RWPE2 (cell line): Measurements from ENCODE around the gene CAMK2G.
A peak's percentile ranks its signal among the peaks of the same experiment; 100 is the strongest.

ENCODE experiments used
- ATAC-seq: fragments of 200-7000 bp; cut with Tn5 transposase; 3 replicates; pipeline ENCODE4 v1.9.1; 2021; ENCODE audit warnings: low read depth
- DNase-seq: peaks from one replicate; pipeline ENCODE4 v3.0.0-alpha.2; 2020; ENCODE audit warnings: low spot score
- H3K27ac ChIP-seq: fragments of 450-650 bp; 2 replicates; pipeline ENCODE4 v1.5.1; 2017; ENCODE audit warnings: mild to moderate bottlenecking; ENCODE audit not compliant: poor library complexity, severe bottlenecking
- H3K27me3 ChIP-seq: fragments of 250-450 bp; sonication (Bioruptor Pico); 2 replicates; pipeline ENCODE4 v1.5.1; 2021; ENCODE audit warnings: mild to moderate bottlenecking, moderate library complexity; ENCODE audit not compliant: insufficient read depth, poor library complexity, severe bottlenecking
- H3K36me3 ChIP-seq: fragments of 250-450 bp; sonication (Bioruptor Pico); 2 replicates; pipeline ENCODE4 v1.5.1; 2020; ENCODE audit warnings: low read depth, mild to moderate bottlenecking, moderate library complexity
- H3K4me1 ChIP-seq: fragments of 250-450 bp; sonication (Bioruptor Pico); 2 replicates; pipeline ENCODE4 v1.5.1; 2021; ENCODE audit warnings: mild to moderate bottlenecking, moderate library complexity; ENCODE audit not compliant: insufficient read depth, poor library complexity, severe bottlenecking
- H3K4me3 ChIP-seq: fragments of 250-450 bp; sonication (Bioruptor Pico); 2 replicates; pipeline ENCODE4 v1.5.1; 2021; ENCODE audit warnings: mild to moderate bottlenecking, moderate library complexity; ENCODE audit not compliant: severe bottlenecking
- H3K9me3 ChIP-seq: fragments of 250-450 bp; sonication (Bioruptor Pico); 2 replicates; pipeline ENCODE4 v1.5.1; 2021; ENCODE audit warnings: mild to moderate bottlenecking, moderate library complexity; ENCODE audit not compliant: severe bottlenecking
- TF ChIP-seq, protein P1 (sequence below): fragments of 450-650 bp; IDR thresholded peaks from one replicate; pipeline ENCODE4 v1.5.1; 2017; ENCODE audit warnings: mild to moderate bottlenecking, moderate library complexity; ENCODE audit not compliant: poor library complexity, severe bottlenecking

The CAMK2G gene

DNA sequence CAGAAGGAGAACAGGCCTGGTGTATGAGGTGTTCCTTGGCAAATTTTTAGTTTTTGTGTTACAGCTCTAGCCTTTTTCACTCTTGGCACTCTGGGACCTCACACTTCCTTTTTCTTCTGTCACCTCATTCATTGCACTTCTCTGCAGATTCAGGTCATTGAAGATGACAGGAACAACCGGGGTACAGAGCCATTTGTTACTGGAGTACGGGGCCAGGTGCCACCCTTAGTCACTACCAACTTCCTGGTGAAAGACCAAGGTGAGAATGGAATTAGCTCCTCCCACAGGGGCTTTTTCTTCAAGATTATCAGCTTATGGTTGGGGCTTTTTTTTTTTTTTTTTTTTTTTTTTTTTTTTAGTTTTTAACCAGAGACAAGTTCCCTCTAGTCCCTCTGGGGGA is 111.0 kb downstream of the CAMK2G start:
- TF ChIP-seq, protein P1, sequence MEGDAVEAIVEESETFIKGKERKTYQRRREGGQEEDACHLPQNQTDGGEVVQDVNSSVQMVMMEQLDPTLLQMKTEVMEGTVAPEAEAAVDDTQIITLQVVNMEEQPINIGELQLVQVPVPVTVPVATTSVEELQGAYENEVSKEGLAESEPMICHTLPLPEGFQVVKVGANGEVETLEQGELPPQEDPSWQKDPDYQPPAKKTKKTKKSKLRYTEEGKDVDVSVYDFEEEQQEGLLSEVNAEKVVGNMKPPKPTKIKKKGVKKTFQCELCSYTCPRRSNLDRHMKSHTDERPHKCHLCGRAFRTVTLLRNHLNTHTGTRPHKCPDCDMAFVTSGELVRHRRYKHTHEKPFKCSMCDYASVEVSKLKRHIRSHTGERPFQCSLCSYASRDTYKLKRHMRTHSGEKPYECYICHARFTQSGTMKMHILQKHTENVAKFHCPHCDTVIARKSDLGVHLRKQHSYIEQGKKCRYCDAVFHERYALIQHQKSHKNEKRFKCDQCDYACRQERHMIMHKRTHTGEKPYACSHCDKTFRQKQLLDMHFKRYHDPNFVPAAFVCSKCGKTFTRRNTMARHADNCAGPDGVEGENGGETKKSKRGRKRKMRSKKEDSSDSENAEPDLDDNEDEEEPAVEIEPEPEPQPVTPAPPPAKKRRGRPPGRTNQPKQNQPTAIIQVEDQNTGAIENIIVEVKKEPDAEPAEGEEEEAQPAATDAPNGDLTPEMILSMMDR = no peak
- no peak for ATAC-seq

DNA sequence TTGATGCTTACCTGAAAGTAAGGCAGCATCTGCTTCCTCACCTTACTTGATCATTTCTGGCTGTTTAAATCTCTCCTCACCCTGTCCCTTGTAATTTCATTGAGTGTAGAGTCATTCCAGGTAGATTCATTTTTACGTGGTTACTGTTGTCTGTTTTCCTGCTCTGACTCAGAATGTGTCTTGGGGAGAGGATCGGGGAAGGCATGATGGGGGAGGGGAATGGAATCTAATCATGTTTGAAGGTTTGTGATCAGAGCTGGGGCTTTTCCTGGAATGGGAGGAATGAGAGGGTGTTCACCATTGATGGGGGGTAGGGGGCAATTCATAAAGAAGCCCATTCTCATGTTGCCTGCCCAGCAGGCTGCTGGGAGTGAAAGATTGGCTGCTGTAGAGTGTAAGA is 111.4 kb downstream of the CAMK2G start:
- H3K27me3 ChIP-seq = no peaks in the 10 kb centered on the region
- H3K27ac ChIP-seq = peak overlapping the region; percentile 49
- TF ChIP-seq, protein P1 = no peak
- peak; percentile 95 for ATAC-seq
- DNase-seq = no peak
- H3K9me3 ChIP-seq = no peaks in the 10 kb centered on the region
- H3K4me3 ChIP-seq = no peak overlapping the region
- peaks cover 16% of the 10 kb centered on the region for H3K4me1 ChIP-seq
- peaks cover 91% of the 10 kb centered on the region for H3K36me3 ChIP-seq

More for the DNA sequence above, 111.0 kb downstream of the CAMK2G start:
- no peaks in the 10 kb centered on the region for H3K9me3 ChIP-seq
- H3K4me3 ChIP-seq = no peak overlapping the region
- DNase-seq = no peak
- peaks cover 16% of the 10 kb centered on the region for H3K4me1 ChIP-seq
- no peaks in the 10 kb centered on the region for H3K27me3 ChIP-seq
- H3K27ac ChIP-seq = peak overlapping the region; percentile 49
- H3K36me3 ChIP-seq = peaks cover 94% of the 10 kb centered on the region
